Heart left ventricle (tissue), 13 donors: ENCODE results near the gene ZNF488.

Experiments
- CTCF ChIP-seq, 12 donors: fragments of 200-600 bp; sonication (generic) in 4 of 12; IDR thresholded peaks; one replicate each; pipeline versions ENCODE4 v1.5.0 to v1.8.0; 2018 to 2022; ENCODE audit warnings: antibody characterized with exemption in 12 of 12, mild to moderate bottlenecking in 5 of 12
- POLR2A ChIP-seq, 2 donors: fragments of 450-650 bp; IDR thresholded peaks; one replicate each; pipeline ENCODE4 v1.6.1; 2017; ENCODE audit warnings: antibody characterized with exemption in 2 of 2, mild to moderate bottlenecking in 2 of 2, moderate library complexity in 2 of 2
- donor health status: ischemic (EF 13 %, LVEDD 7.1; RV severe dilation, severe dysfunction).
- donor health status: DM: no; HTN: yes; CAD: no.
- donor health status: DM: no; HTN: no; CAD: no.
- donor health status: ischemic (EF 25% LVEDD 6.9; RV normal size, moderate dysfunction).
- donor health status: ischemic (EF 25% LVEDD 5.7; RV mildly dilated, moderate dysfunction).
- donor health status: ischemic (EF 35%, LVEDD 5.7; RV mildly dilated, moderate dysfunction).
- donor health status: nonischemic (EF 11% LVEDD 7.7; RV severe dilation, severe dysfunction).
- donor health status: DM: yes; HTN: yes; CAD: no.
- donor health status: PGD.
- donor health status: ischemic (EF 29% LVEDD 5.4; RV normal size, mild dysfunction).
- donor health status: nonischemic (EF 23%, LVEDD 6.1; RV moderate dilation, normal function).

- TF ChIP-seq POLR2A (IDR thresholded peaks at IDR 0.05): no peak
- TF ChIP-seq CTCF (IDR thresholded peaks at IDR 0.05): no peak
Observed at GRCh38 chr10:47331491-47331890, 52.6 kb downstream of the ZNF488 start.
